Stimulated activated CD8-positive, alpha-beta memory T cell treated with anti-CD3 and anti-CD28 coated beads, Interleukin-7, amount 100 ng/mL, for 48 hours (primary cell): ENCODE data around the gene DPAGT1.
A peak's percentile ranks its signal among the peaks of the same experiment; 100 is the strongest.
"Not testable (repeated sequence)": the region's sequence is repeated elsewhere in the genome, so short reads cannot be mapped to it uniquely, and the experiment has no call there.

Experiments
- DNase-seq, 2 donors: peaks; one replicate each; pipeline ENCODE4 v3.0.0-alpha.2; 2020; ENCODE audit warnings: low read depth in 1 of 2; ENCODE audit errors: extremely low read depth in 1 of 2

The DPAGT1 gene

GRCh38 chr11:119101759-119102423, at the start of gene DPAGT1:
Gene DPAGT1, minus strand, starts transcription at chr11:119101853. Its CDS starts 198 bp downstream, at chr11:119101655.
- peak; percentile 55 to 79 for DNase-seq

DNA sequence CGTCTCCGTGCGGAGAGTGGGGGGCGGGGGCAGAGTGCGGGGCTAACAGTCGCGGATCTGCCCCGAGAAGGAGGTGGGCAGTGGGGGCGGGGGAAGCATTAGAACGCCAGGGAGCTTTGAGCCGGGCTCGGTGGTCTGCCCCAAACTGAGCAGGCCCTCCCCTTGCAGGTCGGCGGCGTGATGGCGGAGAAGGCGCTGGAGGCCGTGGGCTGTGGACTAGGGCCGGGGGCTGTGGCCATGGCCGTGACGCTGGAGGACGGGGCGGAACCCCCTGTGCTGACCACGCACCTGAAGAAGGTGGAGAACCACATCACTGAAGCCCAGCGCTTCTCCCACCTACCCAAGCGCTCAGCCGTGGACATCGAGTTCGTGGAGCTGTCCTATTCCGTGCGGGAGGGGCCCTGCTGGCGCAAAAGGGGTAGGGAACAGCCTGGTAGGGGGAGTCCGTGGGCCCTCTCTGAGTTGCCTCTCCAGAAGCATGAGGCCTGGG, 48.2 kb upstream of the DPAGT1 start:
- DNase-seq = no peak

DNA sequence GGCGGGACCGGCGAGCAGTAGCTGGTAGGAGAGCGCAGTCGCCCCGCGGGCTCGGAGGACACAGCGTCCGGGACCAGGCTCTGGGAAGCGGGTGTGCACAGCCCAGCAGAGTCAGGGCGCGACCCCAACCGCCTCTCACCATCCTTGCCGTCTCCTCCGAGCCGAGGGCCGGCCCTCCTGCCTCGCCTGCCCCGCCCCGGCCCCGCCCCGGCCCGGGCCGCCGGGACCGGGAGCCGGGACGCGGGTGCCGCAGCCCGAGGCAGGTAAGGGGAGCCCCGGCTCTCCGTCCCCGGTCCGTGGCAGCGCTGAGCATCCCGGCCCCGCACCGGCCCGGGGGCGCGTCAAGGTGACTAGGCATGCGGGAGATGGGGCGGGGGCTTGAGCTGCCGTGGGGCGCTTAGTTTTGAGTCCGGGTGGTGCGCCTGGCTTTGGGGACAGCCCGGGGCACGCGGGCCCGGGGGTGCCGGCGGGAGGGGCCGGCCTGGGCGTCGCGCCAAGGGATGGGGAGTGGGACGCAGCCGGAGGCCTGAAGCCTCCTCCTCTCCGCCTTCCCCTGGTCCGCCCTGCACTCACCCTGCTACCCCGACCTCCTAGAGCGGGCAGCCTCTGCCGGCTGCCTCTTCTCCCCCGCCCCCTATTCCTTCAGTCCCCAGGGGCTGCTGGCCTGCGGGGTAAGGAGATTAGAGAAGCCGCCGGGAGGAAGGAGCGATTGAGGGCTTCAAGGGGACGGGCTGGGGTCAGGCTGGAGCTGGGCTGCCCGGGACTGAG, 47.5 kb upstream of the DPAGT1 start, which contains the start of gene ABCG4:
Gene ABCG4, plus strand, starts transcription at position 35 of the 768 bp plus-strand sequence. CDS start 914 bp downstream, outside the sequence.
- DNase-seq = no peak

DNA sequence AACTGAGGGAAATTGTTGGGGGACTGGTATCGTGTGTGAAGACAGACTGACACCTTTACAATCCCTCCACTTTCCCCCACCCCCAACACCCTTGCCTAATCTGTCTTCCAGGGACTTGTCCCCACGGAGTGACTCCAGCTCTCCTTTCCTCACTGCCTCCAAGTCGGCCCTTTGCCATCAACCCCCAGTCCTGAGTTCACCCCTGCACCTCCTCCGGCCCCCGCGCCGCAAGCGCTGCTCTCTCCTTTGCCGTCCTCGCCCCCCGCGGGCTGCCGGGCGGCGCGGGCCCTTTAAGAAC, 47.0 kb upstream of the DPAGT1 start:
- no peak for DNase-seq

DNA sequence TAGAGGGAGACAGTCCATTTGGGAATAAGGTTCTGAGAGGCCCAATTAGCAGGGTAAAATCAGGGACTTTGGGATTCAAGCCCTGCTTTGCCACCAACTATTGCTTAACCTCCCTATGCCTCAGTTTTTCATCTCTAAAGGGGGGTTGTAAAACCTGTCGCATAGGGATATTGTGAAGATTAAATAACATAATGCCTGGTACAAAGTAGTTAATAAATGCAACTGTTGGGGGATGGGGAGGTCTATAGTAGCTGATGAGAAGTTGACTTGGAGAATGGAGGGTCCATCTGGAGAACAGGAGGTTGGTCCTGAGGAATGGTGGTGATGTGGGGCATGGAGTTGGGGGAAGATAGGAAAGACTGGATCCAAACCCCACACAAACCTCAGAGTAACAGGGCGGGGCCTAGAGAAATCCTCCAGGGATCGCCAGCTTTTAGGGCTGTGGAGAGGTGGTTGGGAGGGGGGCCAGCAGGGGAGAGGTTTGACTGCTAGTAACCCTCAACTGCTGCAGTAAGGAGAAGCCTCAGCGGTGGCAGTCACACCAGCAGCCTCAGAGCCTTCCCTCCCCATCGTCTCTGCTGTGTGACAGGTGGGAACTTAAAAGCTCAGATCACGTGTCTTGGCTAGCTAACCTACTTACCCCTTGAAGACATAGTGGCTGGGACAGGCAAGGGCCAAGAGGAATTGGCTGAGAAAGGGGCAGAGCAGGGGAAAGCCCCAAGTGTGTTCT, 46.1 kb upstream of the DPAGT1 start:
- DNase-seq = no peak

GRCh38 chr11:119145551-119145950, 43.9 kb upstream of the DPAGT1 start:
- DNase-seq = no peak

- no peak for DNase-seq
These were observed 43.3 kb upstream of the DPAGT1 start for GRCh38 chr11:119144825-119145486.

DNA sequence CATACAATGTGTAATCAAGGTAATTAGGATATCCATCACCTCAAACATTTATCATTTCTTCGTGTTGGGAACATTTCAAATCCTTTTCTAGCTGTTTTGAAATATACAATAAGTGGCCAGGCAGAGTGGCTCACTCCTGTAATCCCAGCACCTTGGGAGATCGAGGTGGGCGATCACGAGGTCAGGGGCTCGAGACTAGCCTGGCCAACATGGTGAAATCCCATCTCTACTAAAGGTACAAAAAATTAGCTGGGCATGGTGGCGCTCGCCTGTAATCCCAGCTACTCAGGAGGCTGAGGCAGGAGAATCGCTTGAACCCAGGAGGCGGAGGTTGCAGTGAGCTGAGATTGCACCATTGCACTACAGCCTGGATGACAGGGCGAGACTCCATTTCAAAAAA, 37.6 kb upstream of the DPAGT1 start:
- DNase-seq = not testable (repeated sequence)

DNA sequence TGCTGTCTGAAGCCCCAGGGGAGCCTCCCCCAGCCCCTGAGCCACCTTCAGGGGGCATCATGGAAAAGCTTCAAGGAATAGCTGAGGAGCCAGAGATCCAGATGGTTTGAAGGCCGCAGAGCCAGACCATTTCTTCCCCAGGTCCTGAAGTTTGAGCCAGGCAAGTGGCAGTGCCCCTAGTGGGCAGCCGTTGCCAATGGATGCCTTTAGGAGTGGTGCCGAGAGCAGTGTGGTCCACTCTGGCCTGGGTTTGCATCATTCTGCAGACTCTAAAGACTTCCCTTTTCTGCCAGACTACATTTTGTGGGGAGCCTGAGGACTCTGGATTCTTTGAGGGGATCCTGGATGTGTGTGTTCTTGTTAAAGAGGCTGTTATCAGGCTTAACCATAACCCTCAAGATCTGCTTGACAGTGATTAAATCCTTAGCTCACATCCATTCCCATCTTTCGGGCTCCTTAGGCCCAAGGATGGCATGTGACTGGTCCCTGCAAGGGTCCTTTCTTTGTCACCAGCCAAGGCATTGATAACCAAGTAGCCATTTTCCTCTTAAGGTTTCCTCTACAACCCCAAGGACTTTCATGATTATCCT, 32.8 kb upstream of the DPAGT1 start:
- DNase-seq = no peak

GRCh38 chr11:119130662-119131061, 29.0 kb upstream of the DPAGT1 start:
- DNase-seq = no peak

DNA sequence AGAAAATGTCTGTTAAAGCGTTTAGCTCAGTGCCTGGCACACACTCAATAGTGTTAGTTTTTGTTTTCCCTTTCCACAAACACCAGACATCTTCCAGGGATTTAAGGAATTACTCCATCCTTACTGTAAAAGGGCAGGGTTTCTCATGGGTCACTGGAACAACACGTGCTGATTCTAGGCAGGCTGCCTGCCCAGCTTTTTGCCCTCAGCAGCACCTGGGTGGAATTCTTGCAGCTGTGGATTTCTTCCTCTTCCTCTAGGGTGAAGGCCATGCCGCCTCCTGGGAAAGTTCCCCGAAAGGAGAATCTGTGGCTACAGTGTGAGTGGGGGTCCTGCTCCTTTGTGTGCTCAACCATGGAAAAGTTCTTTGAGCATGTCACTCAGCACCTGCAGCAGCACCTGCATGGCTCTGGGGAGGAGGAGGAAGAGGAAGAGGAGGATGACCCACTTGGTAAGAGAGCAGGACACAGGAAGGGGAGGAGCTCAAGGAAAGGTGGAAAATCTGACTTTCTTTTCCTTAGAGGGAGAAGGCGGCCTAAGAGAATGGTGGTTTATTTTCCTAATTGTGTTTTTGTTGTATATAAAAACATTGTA, 25.1 kb upstream of the DPAGT1 start:
- DNase-seq = no peak

- DNase-seq = no peak
These were observed 24.2 kb upstream of the DPAGT1 start for GRCh38 chr11:119125821-119126220.

DNA sequence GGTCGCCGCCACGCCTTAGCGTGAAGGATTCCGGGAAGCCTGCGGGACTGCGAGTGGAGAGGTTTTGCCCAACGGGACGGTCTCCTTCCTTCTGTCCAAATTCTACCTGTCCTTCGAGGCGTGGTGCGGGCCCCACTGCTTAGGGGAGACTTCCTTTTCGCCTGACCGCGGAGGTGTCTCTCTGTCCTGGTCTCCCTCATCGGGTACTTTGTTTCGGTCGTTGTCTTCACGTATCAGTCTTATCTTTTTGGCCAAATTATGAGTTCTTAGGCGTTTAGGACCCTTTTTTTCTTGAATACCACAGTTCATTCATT, 20.1 kb upstream of the DPAGT1 start:
- no peak for DNase-seq

DNA sequence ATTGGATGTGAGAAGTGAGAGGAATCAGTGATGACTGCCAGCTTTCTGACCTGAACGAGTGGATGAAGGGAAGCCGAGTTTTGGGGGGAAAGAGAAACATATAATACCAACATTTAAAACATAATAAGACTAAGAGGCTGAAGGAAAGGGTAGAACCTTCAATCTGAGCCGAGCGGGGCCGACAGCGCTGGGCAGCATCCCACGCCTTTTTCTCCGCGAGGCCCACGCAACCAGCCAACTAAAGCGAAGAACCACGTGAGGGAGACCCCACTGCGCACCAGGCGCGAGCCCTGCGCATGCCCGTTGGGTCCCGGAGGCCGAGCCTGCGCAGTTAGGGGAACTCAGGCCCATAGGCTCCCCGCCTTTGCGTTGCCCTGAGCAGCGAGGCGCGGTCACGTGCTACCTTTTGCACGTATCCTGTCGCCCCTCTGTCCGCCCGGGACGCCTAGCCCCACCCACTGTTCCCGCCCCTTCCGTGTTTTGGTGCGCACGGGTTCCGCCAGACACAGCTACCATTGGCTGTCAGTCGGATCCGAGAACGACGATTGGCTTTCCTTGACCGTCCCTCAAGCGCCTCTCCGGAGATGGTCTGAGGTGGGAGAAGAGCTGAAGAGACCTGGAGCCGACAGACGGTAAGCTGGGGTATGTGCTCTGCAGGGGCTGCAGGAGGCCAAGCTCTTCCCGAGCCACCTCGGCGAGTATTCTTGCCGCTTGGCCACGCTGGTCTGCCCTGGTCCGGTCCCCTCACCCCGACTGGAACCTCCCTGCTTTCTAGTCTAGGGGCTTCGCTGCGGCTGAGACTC, 19.6 kb upstream of the DPAGT1 start, which contains the start of gene HINFP:
Gene HINFP, plus strand, starts transcription at position 573 of the 803 bp plus-strand sequence. CDS start 5,365 bp downstream, outside the sequence.
- peak; percentile 99 to 100 for DNase-seq

DNA sequence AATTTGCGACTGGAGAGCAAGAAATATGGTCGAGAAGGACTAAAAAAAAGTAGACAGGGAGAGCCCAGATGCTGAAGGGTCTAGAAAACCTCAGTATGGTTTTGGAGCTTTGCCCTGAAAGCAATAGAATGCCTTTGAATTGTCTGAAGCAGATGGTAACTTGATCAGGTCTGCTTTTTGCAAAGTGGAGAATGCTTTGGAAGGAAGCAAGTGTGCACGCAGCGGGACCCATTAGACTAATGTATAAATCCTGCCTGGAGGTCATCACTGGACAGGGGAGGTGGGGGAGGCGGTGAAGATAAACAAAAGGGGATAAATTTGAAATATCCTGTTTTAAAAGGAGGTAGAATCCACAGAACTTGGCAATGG, 19.0 kb upstream of the DPAGT1 start:
- DNase-seq = no peak

DNA sequence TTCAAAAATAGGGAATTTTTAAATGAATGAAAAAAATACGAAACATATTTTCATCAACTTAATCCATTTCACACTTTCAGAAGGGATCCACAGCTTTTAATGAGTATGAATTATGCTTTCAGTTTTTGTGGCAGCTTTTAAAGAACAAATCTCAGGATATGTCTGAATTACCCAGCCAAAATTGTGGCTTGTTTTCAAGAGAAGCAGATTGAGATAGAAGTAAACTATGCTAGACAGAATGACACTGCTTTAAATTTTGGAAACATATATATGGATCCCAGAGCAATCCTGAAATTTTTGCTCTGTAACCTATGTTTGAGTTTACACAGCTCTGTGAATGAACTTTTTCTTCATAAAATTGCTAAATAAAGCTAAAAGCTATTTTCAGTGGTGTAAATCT, 17.3 kb upstream of the DPAGT1 start:
- DNase-seq = no peak

DNA sequence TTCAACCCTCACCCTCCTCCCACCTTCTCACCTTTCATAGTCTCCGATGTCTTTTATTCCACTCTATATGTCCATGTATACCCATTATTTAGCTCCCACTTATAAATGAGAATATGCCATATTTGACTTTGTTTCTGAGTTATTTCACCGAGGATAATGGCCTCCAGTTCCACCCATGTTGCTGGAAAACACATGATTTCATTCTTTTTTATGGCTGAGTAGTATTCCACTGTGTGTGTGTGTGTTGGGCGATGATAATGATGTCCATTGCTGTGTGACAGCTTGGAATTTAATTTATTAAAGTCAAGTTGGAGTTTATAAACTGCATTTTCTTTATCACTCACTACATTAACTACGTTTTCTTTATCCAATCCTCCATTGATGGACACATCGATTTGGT, 16.6 kb upstream of the DPAGT1 start:
- DNase-seq = no peak

DNA sequence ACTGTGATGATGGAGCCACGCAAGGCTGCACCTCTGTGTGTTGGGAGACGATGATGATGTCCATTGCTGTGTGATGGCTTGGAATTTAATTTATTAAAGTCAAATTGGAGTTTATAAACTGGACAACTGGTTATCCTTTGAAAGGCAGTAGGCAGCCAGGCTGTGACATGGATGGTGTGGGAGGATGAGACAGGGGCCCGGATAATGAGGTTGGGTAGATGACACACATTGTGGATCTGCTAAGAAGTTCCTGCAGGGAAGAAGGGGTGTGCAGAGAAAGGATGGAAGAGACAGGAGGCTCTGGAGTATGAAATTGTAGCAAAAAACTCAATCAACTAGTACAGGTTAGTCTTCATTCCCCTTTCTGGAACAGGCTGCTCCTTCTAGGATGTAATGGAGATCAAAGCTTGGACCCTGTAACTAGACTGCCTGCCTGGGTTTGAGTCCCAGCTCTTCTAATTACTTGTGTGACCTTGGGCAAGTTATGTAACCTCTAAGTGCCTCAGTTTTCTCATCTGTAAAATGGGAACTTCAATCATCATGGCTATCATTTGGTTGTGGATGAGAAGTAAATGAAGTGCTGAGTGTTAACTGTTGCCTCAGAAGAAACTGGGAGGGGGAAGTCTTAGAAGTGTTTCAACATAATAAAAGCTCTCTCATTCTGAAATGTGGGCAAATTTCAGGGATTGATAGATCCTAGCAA, 15.5 kb upstream of the DPAGT1 start:
- no peak for DNase-seq

DNA sequence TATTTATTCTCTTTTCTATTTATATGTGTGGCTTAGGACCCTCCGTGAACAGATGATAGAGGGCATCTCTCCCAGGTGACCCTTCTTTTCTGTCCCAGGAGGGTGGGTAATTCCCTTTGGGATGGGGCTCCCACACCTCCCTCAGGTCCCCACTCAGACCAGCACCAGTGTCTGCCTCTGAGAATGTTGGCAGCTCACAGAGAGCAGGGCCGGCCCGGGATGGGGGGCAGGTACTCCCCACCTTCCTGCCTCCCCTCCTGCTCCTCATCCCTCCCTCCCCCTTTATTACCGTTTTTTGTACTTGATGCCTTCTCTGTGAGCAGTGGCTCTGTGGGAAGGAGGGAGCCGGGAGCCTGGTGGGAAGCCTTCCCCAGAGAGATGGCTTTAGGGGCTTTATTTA, 14.9 kb upstream of the DPAGT1 start:
- DNase-seq = no peak
